GM12878 (cell line): ENCODE measurements around the gene USP11. TPM values are rescaled to one million over a fixed set of nuclear protein-coding genes. Genes with fewer than 3 reads are reported as not detected.

Experiments
- ATAC-seq: fragments of 200-7000 bp; cut with Tn5 transposase; 3 replicates; pipeline ENCODE4 v1.9.1; 2020; ENCODE audit warnings: mild to moderate bottlenecking, moderate library complexity
- BruUV-seq: library from RNA; stranded (reverse); fragments of 400-500 nt; replicated peaks from 2 replicates; lab custom pipeline; 2021; lab: Mats Ljungman, UMichigan
- CTCF ChIA-PET: fragments of 300-600 bp; sonication (Branson Sonifier 250); formaldehyde crosslinking; extraction: SDS; loops from one replicate; lab custom pipeline; 2021; ENCODE audit warnings: inconsistent platforms; lab: Yijun Ruan, JAX
- POLR2A ChIA-PET: fragments of 350-600 bp; formaldehyde crosslinking; extraction: SDS; loops from one replicate; lab custom pipeline; 2021; ENCODE audit warnings: inconsistent platforms; lab: Charles Lee
- RAD21 ChIA-PET: fragments of 300-600 bp; sonication (Branson Sonifier 250); formaldehyde crosslinking; loops from one replicate; lab custom pipeline; 2023; ENCODE audit warnings: antibody characterized with exemption; ENCODE audit not compliant: unreplicated experiment; lab: Charles Lee
- SMC1A ChIA-PET: fragments of 300-600 bp; sonication (Branson Sonifier 250); formaldehyde crosslinking; loops from one replicate; lab custom pipeline; 2023; ENCODE audit not compliant: unreplicated experiment, uncharacterized antibody; lab: Charles Lee
- DNase-seq: peaks from one replicate; pipeline ENCODE4 v3.0.0-alpha.2; 2011; ENCODE audit warnings: low read depth, low spot score
- FAIRE-seq: peaks from 3 replicates; lab custom pipeline; 2011; peaks lifted over from hg19 to GRCh38; lab: Jason Lieb, UNC
- H2AFZ ChIP-seq: 2 replicates; pipeline ENCODE4 v1.6.0; 2011; ENCODE audit warnings: low read depth, low read length, control low read depth; ENCODE audit not compliant: control insufficient read depth
- H3K27ac ChIP-seq: 2 replicates; pipeline ENCODE4 v1.5.1; 2011; ENCODE audit warnings: control low read depth; ENCODE audit not compliant: control insufficient read depth, insufficient read depth
- H3K27me3 ChIP-seq, 2 experiments: replicated peaks in 1 of 2; 2 replicates each; pipeline versions ENCODE4 v1.6.0 to v1.6.1; 2011; ENCODE audit warnings: low read length in 1 of 2; ENCODE audit not compliant: control insufficient read depth in 2 of 2, insufficient read depth in 2 of 2
- H3K36me3 ChIP-seq, 2 experiments: 2 replicates each; pipeline ENCODE4 v1.5.1; 2011; ENCODE audit warnings: low read length in 1 of 2; ENCODE audit not compliant: control insufficient read depth in 2 of 2, insufficient read depth in 2 of 2
- H3K4me1 ChIP-seq: 2 replicates; pipeline ENCODE4 v1.6.1; 2011; ENCODE audit warnings: mild to moderate bottlenecking, low read length, moderate library complexity, mixed read lengths; ENCODE audit not compliant: control insufficient read depth, insufficient read depth
- H3K4me2 ChIP-seq: 2 replicates; pipeline ENCODE4 v1.6.0; 2011; ENCODE audit warnings: control low read depth; ENCODE audit not compliant: control insufficient read depth, insufficient read depth
- H3K4me3 ChIP-seq: fragments of 200-600 bp; sonication (generic); 2 replicates; pipeline ENCODE4 v1.5.1; 2016
- H3K79me2 ChIP-seq: 2 replicates; pipeline ENCODE4 v1.6.0; 2011; ENCODE audit warnings: low read length; ENCODE audit not compliant: control insufficient read depth, insufficient read depth
- H3K9ac ChIP-seq: 2 replicates; pipeline ENCODE4 v1.8.0; 2011; ENCODE audit warnings: low read length, control low read depth, mixed read lengths; ENCODE audit not compliant: control insufficient read depth, insufficient read depth
- H3K9me3 ChIP-seq: replicated peaks from 3 replicates; pipeline ENCODE4 v1.5.1; 2011; ENCODE audit warnings: mild to moderate bottlenecking, low read length; ENCODE audit not compliant: control insufficient read depth, insufficient read depth
- H4K20me1 ChIP-seq: 2 replicates; pipeline ENCODE4 v1.6.0; 2011; ENCODE audit not compliant: control insufficient read depth, insufficient read depth
- KAT2A ChIP-seq: conservative IDR thresholded peaks from 2 replicates; pipeline ENCODE4 v1.6.1; 2011; ENCODE audit warnings: low read depth, low read length; ENCODE audit not compliant: control insufficient read depth
- POLR2A ChIP-seq: IDR thresholded peaks from 2 replicates; pipeline ENCODE4 v1.6.1; 2011; ENCODE audit warnings: low read depth, mild to moderate bottlenecking, low read length
- POLR2AphosphoS5 ChIP-seq: IDR thresholded peaks from 2 replicates; pipeline ENCODE4 v1.6.1; 2011; ENCODE audit warnings: mild to moderate bottlenecking, low read length, inconsistent platforms
- SIX5 ChIP-seq: IDR thresholded peaks from 2 replicates; pipeline ENCODE4 v1.6.1; 2011; ENCODE audit warnings: mild to moderate bottlenecking, low read depth, low read length, moderate library complexity; ENCODE audit not compliant: severe bottlenecking
- SMC3 ChIP-seq: IDR thresholded peaks from 2 replicates; pipeline ENCODE4 v1.6.1; 2011; ENCODE audit warnings: low read length, improper control_type of control experiment, borderline replicate concordance
- SUZ12 ChIP-seq: fragments of 200-600 bp; sonication (generic); IDR thresholded peaks from one replicate; pipeline ENCODE4 v1.6.1; 2018; ENCODE audit warnings: antibody characterized with exemption, mild to moderate bottlenecking; ENCODE audit not compliant: unreplicated experiment
- ZNF217 ChIP-seq: fragments of 450-650 bp; IDR thresholded peaks from 2 replicates; pipeline ENCODE4 v1.6.1; 2017; ENCODE audit warnings: antibody characterized with exemption, mild to moderate bottlenecking
- WGBS: methylation state at CpG from one replicate; pipeline ENCODE4 v1.1.6; 2016; ENCODE audit warnings: low lambda C conversion rate; ENCODE audit not compliant: insufficient replicate concordance, insufficient coverage; ENCODE audit errors: missing lambda C conversion rate; 5-methylcytosine and 5-hydroxymethylcytosine counted together
- in situ Hi-C: fragments of 300-500 bp; cut with MboI; formaldehyde crosslinking; loops from 9 replicates; pipeline ENCODE4 v1.14.3; 2018; ENCODE audit warnings: mixed read lengths
- intact Hi-C: fragments of 100-400 bp; cut with micrococcal nuclease; formaldehyde crosslinking; loops from one replicate; pipeline ENCODE4 v1.14.2; 2022; ENCODE audit not compliant: unreplicated experiment
- polyA plus RNA-seq, 11 experiments: library from polyadenylated mRNA; depleted of rRNA in 4 of 11; unstranded in 6 of 11; stranded (reverse) in 5 of 11; fragments of >200 nt; fragmentation: Nextera tagmentation in 4 of 11; fragmentation: Illumina TruSeq in 1 of 11; extraction: Ambion mirVana in 4 of 11; extraction: Trizol in 1 of 11; gene quantifications; 1 replicate in 1 of 11; 2 replicates in 10 of 11; pipeline versions ENCODE4 v1.2.1 to v1.2.3, GENCODE V29; 2011 to 2016; ENCODE audit warnings: inconsistent platforms in 2 of 11, missing spikeins in 2 of 11, low read depth in 1 of 11
- total RNA-seq, 4 experiments: library from RNA; depleted of rRNA in 3 of 4; stranded (reverse); fragments of >200 nt in 3 of 4; fragmentation: Illumina TruSeq in 1 of 4; extraction: Trizol in 1 of 4; gene quantifications; 2 replicates each; pipeline versions ENCODE4 v1.2.1 to v1.2.3, GENCODE V29; 2013 to 2021
- TF ChIP-seq, protein P1 (sequence below): IDR thresholded peaks from 2 replicates; pipeline ENCODE4 v1.6.1; 2011; ENCODE audit warnings: borderline replicate concordance, low read depth, mild to moderate bottlenecking, moderate library complexity, low read length; ENCODE audit not compliant: insufficient read depth, poor library complexity, severe bottlenecking

Gene USP11
- total and polyA plus RNA-seq, 10 of the 15 experiments (the other 5 are each of a cell fraction or from before 2014, with no cell fraction given): 3.3 to 44.0 (median 20.9) TPM

DNA sequence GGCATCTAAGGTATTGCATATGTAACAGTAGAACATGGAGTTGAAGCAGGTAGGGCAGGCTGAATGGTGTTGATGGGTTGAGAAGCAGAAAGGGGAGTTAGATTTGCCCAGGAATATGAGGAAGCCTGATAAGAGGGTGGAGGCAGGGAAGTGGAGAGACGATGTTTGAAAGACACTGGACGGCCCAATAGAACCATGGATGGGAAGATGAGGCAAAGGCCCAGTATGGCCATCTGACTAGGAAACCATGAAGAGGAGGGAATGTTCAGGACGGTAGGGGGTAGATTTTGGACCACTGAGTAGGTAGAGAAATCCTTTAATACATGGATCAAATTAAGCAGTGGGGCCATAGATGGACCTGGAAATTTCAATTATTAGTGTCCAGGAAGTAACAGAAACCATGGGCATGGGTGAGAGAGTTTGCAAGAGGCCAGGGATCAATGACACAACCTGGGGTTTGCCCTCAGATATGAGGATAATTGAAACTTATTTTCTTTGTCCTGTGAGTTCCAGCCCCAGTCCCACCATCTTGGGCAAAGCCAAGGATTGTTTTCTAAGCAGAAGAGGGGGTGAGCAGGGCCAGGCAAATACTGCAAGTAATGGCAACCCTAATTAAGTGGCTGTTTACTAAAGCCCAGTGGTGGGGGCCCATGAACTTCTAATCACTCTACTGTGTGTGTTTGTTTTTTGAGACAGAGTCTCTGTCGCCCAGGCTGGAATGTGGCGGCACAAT, 2.5 kb upstream of the USP11 start:
- TF ChIP-seq, protein P1, sequence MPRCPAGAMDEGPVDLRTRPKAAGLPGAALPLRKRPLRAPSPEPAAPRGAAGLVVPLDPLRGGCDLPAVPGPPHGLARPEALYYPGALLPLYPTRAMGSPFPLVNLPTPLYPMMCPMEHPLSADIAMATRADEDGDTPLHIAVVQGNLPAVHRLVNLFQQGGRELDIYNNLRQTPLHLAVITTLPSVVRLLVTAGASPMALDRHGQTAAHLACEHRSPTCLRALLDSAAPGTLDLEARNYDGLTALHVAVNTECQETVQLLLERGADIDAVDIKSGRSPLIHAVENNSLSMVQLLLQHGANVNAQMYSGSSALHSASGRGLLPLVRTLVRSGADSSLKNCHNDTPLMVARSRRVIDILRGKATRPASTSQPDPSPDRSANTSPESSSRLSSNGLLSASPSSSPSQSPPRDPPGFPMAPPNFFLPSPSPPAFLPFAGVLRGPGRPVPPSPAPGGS: no peak
- TF ChIP-seq SMC3: no peak
- TF ChIP-seq SIX5: no peak
- TF ChIP-seq KAT2A: no peak
- TF ChIP-seq POLR2A: peak; percentile 16; the same call in 1 of the 2 replicates
- no peak for TF ChIP-seq SUZ12
- no peak for TF ChIP-seq ZNF217
- TF ChIP-seq POLR2AphosphoS5: peak; percentile 26; the same call in 1 of the 2 replicates
- no peak overlapping the region for H3K4me3 ChIP-seq
- FAIRE-seq: no peak
- no peak overlapping the region for H2AFZ ChIP-seq
- ChIA-PET POLR2A (no interaction called here), RAD21 (no interaction called here), SMC1A (no interaction called here), CTCF (interaction anchor here (0.6 kb wide), 1 partner anchor 132 kb away, joined by 3 read pairs; no protein-coding TSS in a partner anchor)
- H3K9me3 ChIP-seq: no peaks in the 10 kb centered on the region
- intact Hi-C loops: loop anchor here (5.0 kb wide), 1 partner anchor 132 kb away; no protein-coding TSS in a partner anchor
- H3K9ac ChIP-seq: no peak overlapping the region
- no peaks in the 10 kb centered on the region for H3K4me1 ChIP-seq
- H3K4me2 ChIP-seq: no peak overlapping the region
- H3K27ac ChIP-seq: no peak overlapping the region
- in situ Hi-C loops: no loop called here
- DNase-seq: no peak
- peaks cover 14 to 16% of the 10 kb centered on the region in 2 experiments; a peak in 3 of 4 replicates for H3K36me3 ChIP-seq
- no TSS peak for BruUV-seq
- no peak for ATAC-seq
- H4K20me1 ChIP-seq: no peaks in the 10 kb centered on the region
- H3K79me2 ChIP-seq: peaks cover 10% of the 10 kb centered on the region
- 98% methylated on average over 5 of the region's 5 CpGs for WGBS
- no peaks in the 10 kb centered on the region for H3K27me3 ChIP-seq
